ENCODE data around the gene NSD2. TPM values are rescaled to one million over a fixed set of nuclear protein-coding genes. Genes with fewer than 3 reads are reported as not detected.

NSD2 gene
- total and polyA plus RNA-seq, 2 donors (not counting 1 experiment from before 2014, with no cell fraction given), result 14.2 to 64.8 TPM

- intact Hi-C loops (cut with micrococcal nuclease), result no loop called here
- ChIA-PET CTCF (no interaction called here), POLR2A (no interaction called here)
- peaks cover 0 to 57% of the 10 kb centered on the region in 2 experiments for H3K36me3 ChIP-seq (replicated peaks in 1 of 2; ENCODE audit: control extremely low read depth in 1 of 2, control insufficient read depth in 1 of 2, extremely low read depth in 1 of 2, insufficient read depth in 2 of 2, low read length in 1 of 2)
- no peak overlapping the region for H3K27ac ChIP-seq (ENCODE audit: low read length in 2 of 2)
- no peak for ATAC-seq (ENCODE audit: low read depth)
- 100% methylated on average over 3 of the region's 5 CpGs for WGBS (ENCODE audit: insufficient coverage)
- Mint-ChIP-seq H3K4me1 (no peaks in the 10 kb centered on the region), H3K27me3 (no peaks in the 10 kb centered on the region), H3K4me3 (no peak overlapping the region), H3K9me3 (ENCODE audit: insufficient read depth) (no peaks in the 10 kb centered on the region), H3K27ac (no peak overlapping the region)
- no peaks in the 10 kb centered on the region for H4K20me1 ChIP-seq (ENCODE audit: control insufficient read depth, insufficient read depth, low read length, poor library complexity, severe bottlenecking)
- no peaks in the 10 kb centered on the region for H3K9me3 ChIP-seq (ENCODE audit: control extremely low read depth in 1 of 3, control insufficient read depth in 2 of 3, insufficient read depth in 1 of 3, low read length in 2 of 3)
- H3K27me3 ChIP-seq (replicated peaks in 1 of 4; ENCODE audit: control extremely low read depth in 1 of 4, control insufficient read depth in 3 of 4, insufficient read depth in 4 of 4, low read length in 3 of 4), result no peaks in the 10 kb centered on the region
- H3K4me1 ChIP-seq (ENCODE audit: control insufficient read depth in 2 of 2, insufficient read depth in 2 of 2, low read length in 2 of 2), result no peaks in the 10 kb centered on the region
- no peaks in the 10 kb centered on the region for H3K79me2 ChIP-seq (ENCODE audit: control insufficient read depth, insufficient read depth, low read length)
- H3K9ac ChIP-seq (ENCODE audit: low read length), result no peak overlapping the region
- no peak for DNase-seq
- H3K4me2 ChIP-seq (replicated peaks; ENCODE audit: low read depth, low read length, poor library complexity, severe bottlenecking), result no peak overlapping the region
- no peak for TF ChIP-seq EZH2 (IDR thresholded peaks at IDR 0.05; ENCODE audit: borderline replicate concordance, insufficient read depth, low read depth, low read length, poor library complexity, severe bottlenecking)
- TF ChIP-seq CTCF (IDR thresholded peaks at IDR 0.05), result no peak
- no peak overlapping the region for H2AFZ ChIP-seq (ENCODE audit: insufficient read depth, low read depth, low read length, poor library complexity, severe bottlenecking)
- no peak overlapping the region for H3K4me3 ChIP-seq (ENCODE audit: control extremely low read depth in 1 of 5, extremely low read depth in 1 of 5, insufficient read depth in 1 of 5, low read depth in 2 of 5, low read length in 4 of 5)
Measured at GRCh38 chr4:1959104-1959384, 87.9 kb downstream of the NSD2 start.

GRCh38 chr4:1960170-1960825 lies 89.1 kb downstream of the NSD2 start:
- no peaks in the 10 kb centered on the region for H3K4me1 ChIP-seq (ENCODE audit: control insufficient read depth in 2 of 2, insufficient read depth in 2 of 2, low read length in 2 of 2)
- no peaks in the 10 kb centered on the region for H3K79me2 ChIP-seq (ENCODE audit: control insufficient read depth, insufficient read depth, low read length)
- no peaks in the 10 kb centered on the region for H3K27me3 ChIP-seq (replicated peaks in 1 of 4; ENCODE audit: control extremely low read depth in 1 of 4, control insufficient read depth in 3 of 4, insufficient read depth in 4 of 4, low read length in 3 of 4)
- H2AFZ ChIP-seq (ENCODE audit: insufficient read depth, low read depth, low read length, poor library complexity, severe bottlenecking), result no peak overlapping the region
- Mint-ChIP-seq H3K9me3 (ENCODE audit: insufficient read depth) (no peaks in the 10 kb centered on the region), H3K4me1 (no peaks in the 10 kb centered on the region), H3K27ac (no peak overlapping the region), H3K4me3 (no peak overlapping the region), H3K27me3 (no peaks in the 10 kb centered on the region)
- no peak overlapping the region for H3K4me3 ChIP-seq (ENCODE audit: control extremely low read depth in 1 of 5, extremely low read depth in 1 of 5, insufficient read depth in 1 of 5, low read depth in 2 of 5, low read length in 4 of 5)
- no peaks in the 10 kb centered on the region for H4K20me1 ChIP-seq (ENCODE audit: control insufficient read depth, insufficient read depth, low read length, poor library complexity, severe bottlenecking)
- H3K36me3 ChIP-seq (replicated peaks in 1 of 2; ENCODE audit: control extremely low read depth in 1 of 2, control insufficient read depth in 1 of 2, extremely low read depth in 1 of 2, insufficient read depth in 2 of 2, low read length in 1 of 2), result peaks cover 0 to 57% of the 10 kb centered on the region in 2 experiments
- no peak overlapping the region for H3K27ac ChIP-seq (ENCODE audit: low read length in 2 of 2)
- CTCF ChIA-PET, result no interaction called here
- POLR2A ChIA-PET, result no interaction called here
- intact Hi-C loops (cut with micrococcal nuclease), result no loop called here
- no peak for DNase-seq
- TF ChIP-seq EZH2 (IDR thresholded peaks at IDR 0.05; ENCODE audit: borderline replicate concordance, insufficient read depth, low read depth, low read length, poor library complexity, severe bottlenecking) (no peak), CTCF (IDR thresholded peaks at IDR 0.05) (no peak)
- no peak for ATAC-seq (ENCODE audit: low read depth)
- no peak overlapping the region for H3K4me2 ChIP-seq (replicated peaks; ENCODE audit: low read depth, low read length, poor library complexity, severe bottlenecking)
- no peaks in the 10 kb centered on the region for H3K9me3 ChIP-seq (ENCODE audit: control extremely low read depth in 1 of 3, control insufficient read depth in 2 of 3, insufficient read depth in 1 of 3, low read length in 2 of 3)
- no peak overlapping the region for H3K9ac ChIP-seq (ENCODE audit: low read length)
- 100% methylated on average over 2 of the region's 7 CpGs for WGBS (ENCODE audit: insufficient coverage)
